ENCODE measurements around the gene TK1.

The TK1 gene

DNA sequence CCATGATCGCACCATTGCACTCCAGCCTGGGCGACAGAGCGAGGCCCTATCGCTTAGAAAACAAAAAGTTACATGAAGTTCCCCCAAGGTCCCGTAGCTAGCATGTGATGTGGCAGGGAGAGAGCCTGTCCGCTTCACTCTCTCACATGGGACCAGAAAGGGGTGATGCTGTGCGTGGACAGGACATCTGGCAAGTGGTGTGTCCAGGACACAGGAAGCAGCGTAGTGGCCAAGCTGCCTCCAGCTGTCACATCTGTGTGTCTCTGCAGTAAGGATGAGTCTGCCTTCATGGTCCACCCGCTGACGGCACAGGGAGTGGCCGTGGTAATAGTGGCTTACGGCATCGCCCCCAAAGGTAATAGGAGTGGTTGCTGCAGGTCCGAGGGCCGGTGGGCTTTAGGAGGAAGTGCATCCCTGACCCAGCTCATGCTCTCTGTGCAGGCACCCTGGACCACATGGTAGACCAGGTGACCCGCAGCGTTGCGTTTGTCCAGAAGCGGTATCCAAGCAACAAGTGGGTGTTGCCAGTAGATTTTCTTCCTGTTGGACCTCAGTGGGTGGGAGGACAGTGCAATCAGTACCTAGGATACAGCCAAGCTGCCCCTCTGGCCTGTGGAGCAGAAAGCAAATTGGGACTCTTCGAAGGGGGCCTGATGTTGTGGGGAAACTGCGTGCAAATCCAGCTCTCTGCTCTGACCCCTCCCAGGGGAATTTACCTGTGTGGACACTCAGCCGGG lies 17.7 kb upstream of the TK1 start:
- no peaks in the 10 kb centered on the region for H3K4me1 Mint-ChIP-seq (ENCODE audit: low read depth)
- peaks cover 3% of the 10 kb centered on the region for H3K36me3 Mint-ChIP-seq (ENCODE audit: low read depth)
- H3K9me3 Mint-ChIP-seq, result no peaks in the 10 kb centered on the region
- H3K27me3 Mint-ChIP-seq (ENCODE audit: low read depth), result no peaks in the 10 kb centered on the region
- H3K27ac Mint-ChIP-seq, result no peak overlapping the region
- no peak overlapping the region for H3K4me3 Mint-ChIP-seq

DNA sequence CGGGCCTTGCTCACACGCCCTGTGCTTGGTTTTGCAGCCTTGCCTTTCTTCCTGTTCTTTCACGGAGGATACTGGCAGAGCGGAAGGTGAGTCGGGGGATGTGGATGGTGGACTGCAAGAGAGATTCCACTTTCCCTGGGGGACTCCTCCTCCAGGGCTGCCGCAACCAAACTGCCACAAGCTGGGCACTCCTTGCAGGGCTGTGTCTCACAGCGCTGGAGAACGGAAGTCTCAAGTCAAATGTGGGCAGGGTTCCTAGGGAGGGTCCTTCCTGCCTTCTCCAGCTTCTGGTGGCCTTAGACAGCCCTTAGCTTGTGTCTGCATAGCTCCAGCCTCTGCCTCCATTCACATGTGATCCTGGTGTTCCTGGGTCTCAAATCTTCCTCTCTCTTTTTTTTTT lies 15.8 kb upstream of the TK1 start:
- Mint-ChIP-seq H3K4me1 (ENCODE audit: low read depth) (peaks cover 7% of the 10 kb centered on the region), H3K27me3 (ENCODE audit: low read depth) (no peaks in the 10 kb centered on the region), H3K36me3 (ENCODE audit: low read depth) (peaks cover 3% of the 10 kb centered on the region), H3K4me3 (no peak overlapping the region), H3K27ac (no peak overlapping the region), H3K9me3 (no peaks in the 10 kb centered on the region)

GRCh38 chr17:78200451-78200850 lies 13.6 kb upstream of the TK1 start:
- H3K36me3 Mint-ChIP-seq (ENCODE audit: low read depth), result peaks cover 3% of the 10 kb centered on the region
- H3K27me3 Mint-ChIP-seq (ENCODE audit: low read depth), result no peaks in the 10 kb centered on the region
- peaks cover 7% of the 10 kb centered on the region for H3K4me1 Mint-ChIP-seq (ENCODE audit: low read depth)
- no peak overlapping the region for H3K4me3 Mint-ChIP-seq
- no peaks in the 10 kb centered on the region for H3K9me3 Mint-ChIP-seq
- no peak overlapping the region for H3K27ac Mint-ChIP-seq

- no peak overlapping the region for H3K4me3 Mint-ChIP-seq
- no peaks in the 10 kb centered on the region for H3K27me3 Mint-ChIP-seq (ENCODE audit: low read depth)
- no peaks in the 10 kb centered on the region for H3K36me3 Mint-ChIP-seq (ENCODE audit: low read depth)
- peaks cover 7% of the 10 kb centered on the region for H3K4me1 Mint-ChIP-seq (ENCODE audit: low read depth)
- no peaks in the 10 kb centered on the region for H3K9me3 Mint-ChIP-seq
- H3K27ac Mint-ChIP-seq, result no peak overlapping the region
Observed at GRCh38 chr17:78197147-78197832, 10.4 kb upstream of the TK1 start.

- H3K4me3 Mint-ChIP-seq, result no peak overlapping the region
- H3K9me3 Mint-ChIP-seq, result no peaks in the 10 kb centered on the region
- H3K36me3 Mint-ChIP-seq (ENCODE audit: low read depth), result no peaks in the 10 kb centered on the region
- H3K27ac Mint-ChIP-seq, result no peak overlapping the region
- H3K27me3 Mint-ChIP-seq (ENCODE audit: low read depth), result no peaks in the 10 kb centered on the region
- peaks cover 7% of the 10 kb centered on the region for H3K4me1 Mint-ChIP-seq (ENCODE audit: low read depth)
Observed at GRCh38 chr17:78196716-78197115, 9.9 kb upstream of the TK1 start.

- Mint-ChIP-seq H3K4me3 (peak overlapping the region; percentile 77), H3K36me3 (ENCODE audit: low read depth) (peaks cover 2% of the 10 kb centered on the region), H3K9me3 (no peaks in the 10 kb centered on the region), H3K27me3 (ENCODE audit: low read depth) (no peaks in the 10 kb centered on the region), H3K27ac (peak overlapping the region; percentile 72), H3K4me1 (ENCODE audit: low read depth) (peaks cover 25% of the 10 kb centered on the region)
Observed at GRCh38 chr17:78185981-78186691, 716 bp downstream of the TK1 start.

DNA sequence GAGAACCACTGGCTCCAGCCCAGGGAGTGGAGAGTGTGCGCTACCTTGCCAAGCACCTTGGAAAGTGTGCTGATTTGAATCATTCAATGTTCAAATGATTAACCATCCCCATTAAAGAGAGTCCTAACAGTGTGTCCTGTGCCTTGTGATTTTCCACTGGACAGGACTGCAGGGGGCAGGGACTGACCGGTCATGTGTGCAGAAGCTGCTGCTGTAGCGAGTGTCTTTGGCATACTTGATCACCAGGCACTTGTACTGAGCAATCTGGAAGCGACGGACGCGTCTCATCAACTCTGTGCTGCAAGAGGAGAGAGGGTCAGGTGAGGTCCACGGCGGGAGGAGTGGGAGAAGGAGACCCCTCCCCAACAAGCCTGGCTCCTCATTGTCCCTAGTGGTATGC lies 2.0 kb downstream of the TK1 start:
- Mint-ChIP-seq H3K9me3 (no peaks in the 10 kb centered on the region), H3K27ac (peak overlapping the region; percentile 24), H3K4me1 (ENCODE audit: low read depth) (peaks cover 34% of the 10 kb centered on the region), H3K36me3 (ENCODE audit: low read depth) (peaks cover 6% of the 10 kb centered on the region), H3K27me3 (ENCODE audit: low read depth) (no peaks in the 10 kb centered on the region), H3K4me3 (peak overlapping the region; percentile 25)

GRCh38 chr17:78184351-78184750 lies 2.5 kb downstream of the TK1 start:
- Mint-ChIP-seq H3K27ac (no peak overlapping the region), H3K4me3 (no peak overlapping the region), H3K27me3 (ENCODE audit: low read depth) (no peaks in the 10 kb centered on the region), H3K4me1 (ENCODE audit: low read depth) (peaks cover 34% of the 10 kb centered on the region), H3K36me3 (ENCODE audit: low read depth) (peaks cover 6% of the 10 kb centered on the region), H3K9me3 (no peaks in the 10 kb centered on the region)

DNA sequence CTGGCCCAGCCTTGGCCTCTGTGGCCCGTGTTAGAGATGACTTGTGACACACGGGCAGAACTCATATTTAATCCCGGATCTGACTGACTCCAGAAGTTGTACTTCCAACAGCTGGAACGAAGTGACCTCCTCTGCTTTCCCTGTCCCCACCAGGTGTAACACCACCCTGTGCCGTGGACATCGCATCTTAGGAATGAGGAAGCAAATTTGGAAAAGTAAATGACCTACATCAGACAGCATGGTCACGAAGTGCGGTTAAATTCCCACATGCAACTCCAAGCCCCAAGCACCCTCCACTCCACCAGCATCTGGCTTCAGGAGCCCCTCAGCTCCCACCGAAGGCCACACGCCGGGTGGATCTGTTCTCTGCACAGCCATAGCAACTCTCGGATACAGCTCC lies 2.9 kb downstream of the TK1 start:
- Mint-ChIP-seq H3K4me3 (no peak overlapping the region), H3K4me1 (ENCODE audit: low read depth) (peaks cover 34% of the 10 kb centered on the region), H3K27me3 (ENCODE audit: low read depth) (no peaks in the 10 kb centered on the region), H3K36me3 (ENCODE audit: low read depth) (peaks cover 8% of the 10 kb centered on the region), H3K27ac (no peak overlapping the region), H3K9me3 (no peaks in the 10 kb centered on the region)

GRCh38 chr17:78182504-78182903 lies 4.3 kb downstream of the TK1 start:
- Mint-ChIP-seq H3K4me1 (ENCODE audit: low read depth) (peaks cover 32% of the 10 kb centered on the region), H3K4me3 (no peak overlapping the region), H3K27ac (no peak overlapping the region), H3K9me3 (no peaks in the 10 kb centered on the region), H3K27me3 (ENCODE audit: low read depth) (no peaks in the 10 kb centered on the region), H3K36me3 (ENCODE audit: low read depth) (peaks cover 8% of the 10 kb centered on the region)

- peak overlapping the region; percentile 77 for H3K27ac Mint-ChIP-seq
Observed at GRCh38 chr17:78180508-78180907, 6.3 kb downstream of the TK1 start.

GRCh38 chr17:78180083-78180482 lies 6.8 kb downstream of the TK1 start:
- peaks cover 12% of the 10 kb centered on the region for H3K36me3 Mint-ChIP-seq (ENCODE audit: low read depth)
- no peaks in the 10 kb centered on the region for H3K9me3 Mint-ChIP-seq
- peaks cover 34% of the 10 kb centered on the region for H3K4me1 Mint-ChIP-seq (ENCODE audit: low read depth)
- H3K27ac Mint-ChIP-seq, result peak overlapping the region; percentile 77
- no peak overlapping the region for H3K4me3 Mint-ChIP-seq
- H3K27me3 Mint-ChIP-seq (ENCODE audit: low read depth), result no peaks in the 10 kb centered on the region

More at GRCh38 chr17:78180508-78180907, 6.3 kb downstream of the TK1 start:
- Mint-ChIP-seq H3K4me3 (no peak overlapping the region), H3K9me3 (no peaks in the 10 kb centered on the region), H3K4me1 (ENCODE audit: low read depth) (peaks cover 36% of the 10 kb centered on the region), H3K36me3 (ENCODE audit: low read depth) (peaks cover 8% of the 10 kb centered on the region), H3K27me3 (ENCODE audit: low read depth) (no peaks in the 10 kb centered on the region)

DNA sequence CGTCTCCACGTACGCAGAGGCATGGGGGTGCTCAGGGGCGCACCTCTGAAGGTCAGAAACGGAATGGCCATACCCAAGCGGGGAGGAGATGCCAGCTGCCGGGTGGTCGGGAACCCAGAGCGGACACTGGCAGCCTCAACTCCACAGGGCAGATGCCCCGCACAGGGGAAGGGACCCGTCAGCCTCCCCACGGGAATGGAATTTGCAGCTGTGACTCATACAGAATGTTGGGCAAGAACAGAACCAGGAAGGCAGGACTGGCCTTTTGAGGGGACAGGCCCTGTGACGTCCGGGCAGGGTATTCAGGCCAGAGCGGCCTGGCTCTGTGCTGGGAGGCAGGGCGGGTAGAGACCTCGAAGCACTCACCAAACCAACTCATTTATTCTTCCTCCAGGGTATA lies 7.5 kb downstream of the TK1 start:
- H3K4me1 Mint-ChIP-seq (ENCODE audit: low read depth), result peaks cover 29% of the 10 kb centered on the region
- peaks cover 12% of the 10 kb centered on the region for H3K36me3 Mint-ChIP-seq (ENCODE audit: low read depth)
- no peaks in the 10 kb centered on the region for H3K9me3 Mint-ChIP-seq
- H3K27ac Mint-ChIP-seq, result no peak overlapping the region
- no peaks in the 10 kb centered on the region for H3K27me3 Mint-ChIP-seq (ENCODE audit: low read depth)
- no peak overlapping the region for H3K4me3 Mint-ChIP-seq

DNA sequence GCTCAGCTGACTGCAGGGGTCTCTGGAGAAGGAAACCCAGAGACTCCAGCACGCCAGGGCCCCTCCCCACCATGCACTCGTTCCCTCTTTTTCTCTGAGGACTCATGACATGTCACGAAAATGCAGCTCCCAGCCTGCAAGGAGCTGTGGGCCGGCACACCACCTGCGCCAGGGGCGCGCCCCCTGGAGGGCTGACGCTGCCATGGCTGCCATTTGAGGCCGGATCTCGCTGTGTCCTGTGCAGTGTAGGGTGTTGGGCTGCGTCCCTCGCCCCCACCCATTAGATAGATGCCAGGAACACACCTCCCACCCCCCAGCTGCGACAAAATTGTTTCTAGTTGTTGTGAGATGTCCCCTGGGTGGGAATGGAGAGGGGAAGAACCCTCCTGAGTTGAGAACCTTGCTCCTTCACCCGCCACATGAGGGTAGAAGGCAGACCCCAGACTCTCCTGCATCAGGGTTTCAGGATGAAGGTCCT lies 10.3 kb downstream of the TK1 start:
- Mint-ChIP-seq H3K27me3 (ENCODE audit: low read depth) (no peaks in the 10 kb centered on the region), H3K27ac (no peak overlapping the region), H3K9me3 (no peaks in the 10 kb centered on the region), H3K4me3 (no peak overlapping the region), H3K36me3 (ENCODE audit: low read depth) (peaks cover 33% of the 10 kb centered on the region), H3K4me1 (ENCODE audit: low read depth) (peaks cover 49% of the 10 kb centered on the region)

- H3K9me3 Mint-ChIP-seq, result no peaks in the 10 kb centered on the region
- peaks cover 33% of the 10 kb centered on the region for H3K36me3 Mint-ChIP-seq (ENCODE audit: low read depth)
- H3K4me1 Mint-ChIP-seq (ENCODE audit: low read depth), result peaks cover 49% of the 10 kb centered on the region
- no peaks in the 10 kb centered on the region for H3K27me3 Mint-ChIP-seq (ENCODE audit: low read depth)
- no peak overlapping the region for H3K4me3 Mint-ChIP-seq
- H3K27ac Mint-ChIP-seq, result no peak overlapping the region
Observed at GRCh38 chr17:78175643-78175981, 11.2 kb downstream of the TK1 start.
